ENCODE measurements around the gene METTL3. TPM values are rescaled to one million over a fixed set of nuclear protein-coding genes. Genes with fewer than 3 reads are reported as not detected.

The METTL3 gene
- total RNA-seq, 1 experiment from 2014 or later: 43.3 TPM

DNA sequence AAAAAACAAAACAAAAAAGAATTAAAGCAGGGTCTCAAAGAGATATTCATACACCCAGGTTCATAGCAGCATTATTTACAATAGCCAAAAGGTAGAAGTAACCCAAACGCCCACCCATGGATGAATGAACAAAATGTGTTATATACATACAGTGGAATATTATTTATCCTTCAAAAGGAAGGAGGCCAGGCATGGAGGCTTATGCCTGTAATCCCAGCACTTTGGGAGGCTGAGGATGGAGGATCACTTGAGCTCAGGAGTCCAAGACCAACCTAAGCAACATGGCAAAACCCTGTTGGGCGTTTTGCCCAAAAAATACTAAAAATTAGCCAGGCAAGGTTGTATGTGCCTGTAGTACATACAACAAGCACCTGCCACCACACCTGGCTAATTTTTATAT, 4.6 kb downstream of the METTL3 start:
- no peak for TF ChIP-seq TCF7L2 (IDR thresholded peaks at IDR 0.05; ENCODE audit: low read depth, low read length)
- no peak for TF ChIP-seq SIN3A (IDR thresholded peaks at IDR 0.05; ENCODE audit: borderline replicate concordance, insufficient read depth, low read depth, low read length)
- TF ChIP-seq, protein P1, sequence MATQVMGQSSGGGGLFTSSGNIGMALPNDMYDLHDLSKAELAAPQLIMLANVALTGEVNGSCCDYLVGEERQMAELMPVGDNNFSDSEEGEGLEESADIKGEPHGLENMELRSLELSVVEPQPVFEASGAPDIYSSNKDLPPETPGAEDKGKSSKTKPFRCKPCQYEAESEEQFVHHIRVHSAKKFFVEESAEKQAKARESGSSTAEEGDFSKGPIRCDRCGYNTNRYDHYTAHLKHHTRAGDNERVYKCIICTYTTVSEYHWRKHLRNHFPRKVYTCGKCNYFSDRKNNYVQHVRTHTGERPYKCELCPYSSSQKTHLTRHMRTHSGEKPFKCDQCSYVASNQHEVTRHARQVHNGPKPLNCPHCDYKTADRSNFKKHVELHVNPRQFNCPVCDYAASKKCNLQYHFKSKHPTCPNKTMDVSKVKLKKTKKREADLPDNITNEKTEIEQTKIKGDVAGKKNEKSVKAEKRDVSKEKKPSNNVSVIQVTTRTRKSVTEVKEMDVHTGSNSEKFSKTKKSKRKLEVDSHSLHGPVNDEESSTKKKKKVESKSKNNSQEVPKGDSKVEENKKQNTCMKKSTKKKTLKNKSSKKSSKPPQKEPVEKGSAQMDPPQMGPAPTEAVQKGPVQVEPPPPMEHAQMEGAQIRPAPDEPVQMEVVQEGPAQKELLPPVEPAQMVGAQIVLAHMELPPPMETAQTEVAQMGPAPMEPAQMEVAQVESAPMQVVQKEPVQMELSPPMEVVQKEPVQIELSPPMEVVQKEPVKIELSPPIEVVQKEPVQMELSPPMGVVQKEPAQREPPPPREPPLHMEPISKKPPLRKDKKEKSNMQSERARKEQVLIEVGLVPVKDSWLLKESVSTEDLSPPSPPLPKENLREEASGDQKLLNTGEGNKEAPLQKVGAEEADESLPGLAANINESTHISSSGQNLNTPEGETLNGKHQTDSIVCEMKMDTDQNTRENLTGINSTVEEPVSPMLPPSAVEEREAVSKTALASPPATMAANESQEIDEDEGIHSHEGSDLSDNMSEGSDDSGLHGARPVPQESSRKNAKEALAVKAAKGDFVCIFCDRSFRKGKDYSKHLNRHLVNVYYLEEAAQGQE (IDR thresholded peaks at IDR 0.05; ENCODE audit: insufficient read depth in 1 of 2, low read depth in 2 of 2, low read length in 1 of 2): no peak
- TF ChIP-seq, protein P2, sequence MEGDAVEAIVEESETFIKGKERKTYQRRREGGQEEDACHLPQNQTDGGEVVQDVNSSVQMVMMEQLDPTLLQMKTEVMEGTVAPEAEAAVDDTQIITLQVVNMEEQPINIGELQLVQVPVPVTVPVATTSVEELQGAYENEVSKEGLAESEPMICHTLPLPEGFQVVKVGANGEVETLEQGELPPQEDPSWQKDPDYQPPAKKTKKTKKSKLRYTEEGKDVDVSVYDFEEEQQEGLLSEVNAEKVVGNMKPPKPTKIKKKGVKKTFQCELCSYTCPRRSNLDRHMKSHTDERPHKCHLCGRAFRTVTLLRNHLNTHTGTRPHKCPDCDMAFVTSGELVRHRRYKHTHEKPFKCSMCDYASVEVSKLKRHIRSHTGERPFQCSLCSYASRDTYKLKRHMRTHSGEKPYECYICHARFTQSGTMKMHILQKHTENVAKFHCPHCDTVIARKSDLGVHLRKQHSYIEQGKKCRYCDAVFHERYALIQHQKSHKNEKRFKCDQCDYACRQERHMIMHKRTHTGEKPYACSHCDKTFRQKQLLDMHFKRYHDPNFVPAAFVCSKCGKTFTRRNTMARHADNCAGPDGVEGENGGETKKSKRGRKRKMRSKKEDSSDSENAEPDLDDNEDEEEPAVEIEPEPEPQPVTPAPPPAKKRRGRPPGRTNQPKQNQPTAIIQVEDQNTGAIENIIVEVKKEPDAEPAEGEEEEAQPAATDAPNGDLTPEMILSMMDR (IDR thresholded peaks at IDR 0.05): no peak
- TF ChIP-seq POLR2AphosphoS5 (IDR thresholded peaks at IDR 0.05; ENCODE audit: low read depth, low read length): no peak
- in situ Hi-C loops (cut with HindIII; ENCODE audit: low pct_unique_long_range_greater_than_20kb, low sequenced_read_pairs): no loop called here
- ChIA-PET POLR2A (no interaction called here), CTCF (no interaction called here)
- no peaks in the 10 kb centered on the region for H3K9me3 ChIP-seq (ENCODE audit: control insufficient read depth, insufficient read depth, low read depth, low read length)
- no TSS peak for BruUV-seq (replicated peaks)
- peaks cover 9% of the 10 kb centered on the region for H3K4me1 ChIP-seq (ENCODE audit: control insufficient read depth, insufficient read depth, low read length)
- H3K4me3 ChIP-seq (ENCODE audit: low read depth in 2 of 2, low read length in 2 of 2): no peak overlapping the region
- no peak overlapping the region for H3K27ac ChIP-seq (ENCODE audit: low read length)
- H3K36me3 ChIP-seq (ENCODE audit: control insufficient read depth, insufficient read depth, low read length): peaks cover 7% of the 10 kb centered on the region
- no peaks in the 10 kb centered on the region for H3K27me3 ChIP-seq (ENCODE audit: control insufficient read depth, insufficient read depth, low read length)
- ATAC-seq (no peak), DNase-seq (ENCODE audit: low read depth, low spot score) (no peak)
- intact Hi-C loops (cut with micrococcal nuclease; ENCODE audit: unreplicated experiment): no loop called here

DNA sequence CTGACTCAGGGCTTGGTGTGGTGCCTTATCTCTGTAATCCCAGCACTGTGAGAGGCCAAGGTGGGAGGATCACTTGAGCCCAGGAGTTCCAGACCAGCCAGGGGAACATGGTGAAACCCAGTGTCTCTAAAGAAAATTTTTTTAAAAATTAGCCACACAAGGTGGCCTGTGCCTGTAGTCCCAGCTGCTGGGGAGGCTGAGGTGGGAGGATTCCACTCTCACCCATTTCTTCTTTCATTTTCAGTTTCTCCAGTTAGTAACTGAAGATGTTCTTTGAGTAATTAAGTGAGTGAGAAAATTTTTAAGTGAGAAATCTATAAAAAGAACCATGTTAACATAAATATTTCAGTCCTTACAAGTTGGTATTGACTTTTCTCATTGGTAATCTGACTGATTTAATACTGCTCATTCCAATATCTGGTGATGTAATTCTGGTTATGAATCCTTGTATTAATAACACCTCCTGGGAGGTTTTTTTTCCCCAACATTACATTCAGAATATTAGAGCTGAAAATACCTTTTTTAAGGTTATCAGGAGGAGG, 6.1 kb downstream of the METTL3 start:
- ATAC-seq (no peak), DNase-seq (ENCODE audit: low read depth, low spot score) (no peak)
- in situ Hi-C loops (cut with HindIII; ENCODE audit: low pct_unique_long_range_greater_than_20kb, low sequenced_read_pairs): no loop called here
- Histone ChIP-seq H3K9me3 (ENCODE audit: control insufficient read depth, insufficient read depth, low read depth, low read length) (no peaks in the 10 kb centered on the region), H3K27ac (ENCODE audit: low read length) (no peak overlapping the region), H3K36me3 (ENCODE audit: control insufficient read depth, insufficient read depth, low read length) (peaks cover 8% of the 10 kb centered on the region), H3K4me3 (ENCODE audit: low read depth in 2 of 2, low read length in 2 of 2) (no peak overlapping the region), H3K27me3 (ENCODE audit: control insufficient read depth, insufficient read depth, low read length) (no peaks in the 10 kb centered on the region), H3K4me1 (ENCODE audit: control insufficient read depth, insufficient read depth, low read length) (peaks cover 8% of the 10 kb centered on the region)
- ChIA-PET POLR2A (no interaction called here), CTCF (no interaction called here)
- TF ChIP-seq SIN3A (IDR thresholded peaks at IDR 0.05; ENCODE audit: borderline replicate concordance, insufficient read depth, low read depth, low read length) (no peak), TCF7L2 (IDR thresholded peaks at IDR 0.05; ENCODE audit: low read depth, low read length) (no peak), POLR2AphosphoS5 (IDR thresholded peaks at IDR 0.05; ENCODE audit: low read depth, low read length) (no peak)
- TF ChIP-seq, protein P2 (IDR thresholded peaks at IDR 0.05): no peak
- TF ChIP-seq, protein P1 (IDR thresholded peaks at IDR 0.05; ENCODE audit: insufficient read depth in 1 of 2, low read depth in 2 of 2, low read length in 1 of 2): no peak
- BruUV-seq (replicated peaks): no TSS peak
- intact Hi-C loops (cut with micrococcal nuclease; ENCODE audit: unreplicated experiment): no loop called here
